T1000 (cell line): ENCODE measurements around the gene CNNM2.
"Not testable (repeated sequence)": the region's sequence is repeated elsewhere in the genome, so short reads cannot be mapped to it uniquely, and the experiment has no call there.

ENCODE experiments used
- DNase-seq: peaks from one replicate; lab custom pipeline; 2025; ENCODE audit warnings: mixed read lengths; lab: John Stamatoyannopoulos, UW

The CNNM2 gene

DNA sequence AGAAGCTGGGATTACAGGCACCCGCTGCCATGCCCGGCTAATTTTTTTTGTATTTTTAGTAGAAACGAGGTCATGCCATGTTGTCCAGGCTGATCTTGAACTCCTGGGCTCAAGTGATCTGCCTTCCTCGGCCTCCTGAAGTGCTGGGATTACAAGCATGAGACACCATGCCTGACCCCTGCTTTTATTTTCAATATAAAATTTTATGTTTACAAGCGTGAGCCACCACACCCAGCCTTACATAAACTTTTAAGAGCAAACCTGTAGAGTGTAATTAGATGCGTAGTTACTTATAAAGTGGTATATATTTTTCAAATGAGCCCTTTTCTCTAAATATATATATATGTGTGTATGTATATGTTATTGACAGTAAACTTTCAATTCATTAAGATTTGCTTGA lies 8.7 kb downstream of the CNNM2 start:
- no peak for DNase-seq

DNA sequence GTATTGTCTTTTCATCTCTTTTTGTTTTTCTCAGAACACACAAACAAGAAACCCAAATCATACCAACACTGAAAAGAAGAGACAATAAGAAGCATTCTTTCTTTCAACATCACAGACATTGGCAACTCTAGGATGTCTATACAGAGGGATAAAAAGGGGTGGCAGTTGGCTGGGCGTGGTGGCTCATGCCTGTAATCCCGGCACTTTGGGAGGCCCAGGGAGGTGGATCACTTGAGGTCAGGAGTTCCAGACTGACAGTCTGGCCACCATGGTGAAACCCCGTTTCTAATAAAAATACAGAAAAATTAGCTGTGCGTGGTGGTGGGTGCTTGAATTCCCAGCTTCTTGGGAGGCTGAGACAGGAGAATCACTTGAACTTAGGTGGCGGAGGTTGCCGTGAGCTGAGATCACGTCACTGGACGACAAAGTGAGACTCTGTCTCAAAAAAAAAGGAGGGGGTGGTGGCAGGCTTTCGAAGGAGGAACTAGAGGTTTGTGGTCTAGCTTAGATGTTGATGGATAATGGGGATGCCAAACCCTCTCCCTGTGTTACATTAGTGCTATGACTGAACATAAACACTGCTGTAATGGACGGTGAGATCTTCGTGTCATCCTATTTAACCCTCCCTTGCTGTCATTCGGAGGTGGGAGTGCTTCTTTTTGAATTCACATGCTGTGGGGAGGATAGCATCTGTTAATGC lies 9.4 kb downstream of the CNNM2 start:
- no peak for DNase-seq

- DNase-seq, result not testable (repeated sequence)
Observed at GRCh38 chr10:102928442-102928841, 10.3 kb downstream of the CNNM2 start.

GRCh38 chr10:102930720-102931119 lies 12.6 kb downstream of the CNNM2 start:
- no peak for DNase-seq

DNA sequence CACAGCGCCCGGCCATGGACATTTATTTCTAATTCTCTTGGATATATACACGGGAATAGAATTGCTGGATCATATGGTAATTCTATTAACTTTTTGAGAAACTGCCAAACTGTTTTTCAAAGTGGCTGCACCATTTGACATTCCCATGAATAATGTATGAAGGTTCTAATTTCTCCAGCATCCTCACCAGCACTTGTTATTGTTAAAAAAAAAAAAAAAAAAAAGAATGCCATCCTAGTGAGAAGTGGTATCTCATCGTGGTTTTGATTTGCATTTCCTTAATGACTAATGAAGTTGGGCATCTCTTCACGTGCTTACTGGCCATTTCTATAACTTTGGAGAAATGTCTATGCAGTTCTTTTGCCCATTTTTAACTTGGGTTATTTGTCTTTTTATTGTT lies 13.5 kb downstream of the CNNM2 start:
- no peak for DNase-seq

GRCh38 chr10:102935505-102935904 lies 17.4 kb downstream of the CNNM2 start:
- DNase-seq, result no peak

DNA sequence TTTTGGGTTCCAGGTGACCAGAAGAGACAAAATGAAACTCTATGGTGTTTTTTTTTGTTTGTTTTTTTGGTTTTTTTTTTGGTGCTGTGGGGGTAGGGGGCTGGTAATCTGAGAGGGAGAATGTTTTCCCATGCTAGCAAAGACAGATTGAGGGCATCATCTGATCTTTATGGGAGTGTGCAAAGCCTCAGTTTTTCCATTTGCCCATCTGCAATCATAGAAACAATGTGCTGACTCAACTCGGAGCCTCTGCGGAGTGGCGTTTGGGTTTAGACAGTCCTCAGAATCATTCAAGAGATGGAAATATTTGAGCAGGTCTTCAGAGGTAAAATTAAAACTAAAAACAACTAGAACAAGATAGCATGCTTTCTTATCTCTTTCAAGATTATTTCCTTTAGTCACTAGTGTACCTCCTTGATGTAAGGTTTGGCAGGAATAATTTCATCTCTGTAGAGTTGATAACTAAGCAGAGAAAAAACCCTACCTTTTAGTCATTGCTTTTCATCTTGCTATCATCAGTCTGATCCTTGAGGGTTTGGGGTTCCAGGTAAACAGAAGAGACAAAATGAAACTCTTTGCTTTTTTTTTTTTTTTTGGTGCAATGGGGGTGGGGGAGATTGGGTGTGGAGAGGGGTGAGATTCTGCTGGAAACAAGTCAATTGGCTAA lies 18.0 kb downstream of the CNNM2 start:
- DNase-seq, result no peak

- DNase-seq, result no peak
Observed at GRCh38 chr10:102941401-102941800, 23.3 kb downstream of the CNNM2 start.

GRCh38 chr10:102945449-102945848 lies 27.4 kb downstream of the CNNM2 start:
- no peak for DNase-seq

DNA sequence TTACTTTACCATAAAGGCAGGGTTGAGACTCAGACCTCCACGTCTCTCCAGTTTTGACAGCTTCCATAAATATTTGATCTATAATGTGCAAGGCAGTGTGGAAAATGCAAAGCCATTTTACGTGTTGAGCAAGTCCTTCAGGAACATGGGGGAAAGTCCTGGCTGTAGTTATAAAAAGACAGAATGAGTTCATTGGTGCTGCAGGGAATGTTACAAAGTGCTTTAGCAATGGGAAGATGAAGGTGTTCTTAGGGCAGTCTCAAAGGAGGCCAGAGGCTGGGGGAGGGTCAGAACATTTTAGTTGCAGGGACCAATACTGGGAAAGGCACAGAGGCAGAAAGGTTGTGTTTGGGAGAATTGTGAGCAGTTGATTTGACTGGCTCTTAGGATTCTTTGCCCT lies 27.9 kb downstream of the CNNM2 start:
- no peak for DNase-seq

GRCh38 chr10:102946992-102947391 lies 28.9 kb downstream of the CNNM2 start:
- no peak for DNase-seq

- DNase-seq, result no peak
Observed at GRCh38 chr10:102948176-102948575, 30.1 kb downstream of the CNNM2 start.

DNA sequence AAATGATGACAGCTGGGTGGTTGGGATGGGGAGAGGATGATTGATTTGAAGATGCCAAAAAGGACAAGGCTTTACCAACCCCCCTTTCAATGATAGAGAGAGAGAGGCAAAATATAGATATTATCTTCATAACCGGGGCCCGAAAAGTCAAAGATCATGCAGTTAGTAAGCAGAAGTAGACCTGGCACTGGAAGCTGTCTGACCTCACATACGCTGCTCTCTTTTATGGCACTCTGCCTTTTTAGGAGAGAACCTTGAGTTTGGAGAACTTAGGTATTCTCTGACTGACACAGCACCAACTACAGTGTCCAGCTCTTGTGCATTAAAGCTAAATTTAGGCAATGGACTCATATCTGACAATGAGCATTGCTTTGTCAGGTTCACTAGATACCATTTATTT lies 30.7 kb downstream of the CNNM2 start:
- no peak for DNase-seq

DNA sequence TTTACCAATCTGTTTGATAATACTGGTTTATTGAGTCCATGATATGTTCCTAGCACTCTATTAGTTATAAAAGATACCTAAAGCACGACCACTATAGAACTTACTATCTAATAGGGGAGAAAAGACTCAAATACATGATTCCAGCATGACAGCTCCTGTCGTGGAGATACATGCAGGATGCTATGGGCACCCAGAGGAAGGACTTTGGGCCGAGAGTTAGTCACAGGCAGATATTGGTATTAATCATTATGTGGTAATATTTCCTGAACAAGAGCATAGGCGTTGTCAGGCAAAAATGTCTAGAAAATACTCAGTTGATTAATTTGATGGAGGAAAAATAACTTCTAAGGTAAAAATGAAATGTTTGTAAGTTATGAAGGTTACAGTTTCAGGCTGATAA lies 31.8 kb downstream of the CNNM2 start:
- no peak for DNase-seq

DNA sequence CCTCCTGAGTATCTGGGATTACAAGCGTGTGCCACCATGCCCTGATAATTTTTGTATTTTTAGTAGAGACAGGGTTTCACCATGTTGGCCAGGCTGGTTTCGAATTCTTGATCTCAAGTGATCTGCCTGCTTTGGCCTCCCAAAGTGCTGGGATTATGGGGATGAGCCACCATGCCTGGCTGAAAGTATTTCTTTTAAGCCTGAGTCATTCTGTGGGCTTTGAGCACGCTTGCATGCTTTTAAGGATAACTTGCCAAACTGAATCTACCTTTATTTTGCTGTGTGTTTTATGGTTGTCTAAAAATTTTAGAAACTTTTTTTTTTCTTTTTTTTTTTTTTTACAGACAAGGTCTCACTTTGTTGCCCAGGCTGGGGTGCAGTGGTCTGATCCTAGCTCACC lies 33.2 kb downstream of the CNNM2 start:
- no peak for DNase-seq

- no peak for DNase-seq
Observed at GRCh38 chr10:102959360-102959759, 41.3 kb downstream of the CNNM2 start.

GRCh38 chr10:102960157-102960556 lies 42.1 kb downstream of the CNNM2 start:
- DNase-seq, result no peak

- no peak for DNase-seq
Observed at GRCh38 chr10:102962267-102962666, 44.2 kb downstream of the CNNM2 start.

DNA sequence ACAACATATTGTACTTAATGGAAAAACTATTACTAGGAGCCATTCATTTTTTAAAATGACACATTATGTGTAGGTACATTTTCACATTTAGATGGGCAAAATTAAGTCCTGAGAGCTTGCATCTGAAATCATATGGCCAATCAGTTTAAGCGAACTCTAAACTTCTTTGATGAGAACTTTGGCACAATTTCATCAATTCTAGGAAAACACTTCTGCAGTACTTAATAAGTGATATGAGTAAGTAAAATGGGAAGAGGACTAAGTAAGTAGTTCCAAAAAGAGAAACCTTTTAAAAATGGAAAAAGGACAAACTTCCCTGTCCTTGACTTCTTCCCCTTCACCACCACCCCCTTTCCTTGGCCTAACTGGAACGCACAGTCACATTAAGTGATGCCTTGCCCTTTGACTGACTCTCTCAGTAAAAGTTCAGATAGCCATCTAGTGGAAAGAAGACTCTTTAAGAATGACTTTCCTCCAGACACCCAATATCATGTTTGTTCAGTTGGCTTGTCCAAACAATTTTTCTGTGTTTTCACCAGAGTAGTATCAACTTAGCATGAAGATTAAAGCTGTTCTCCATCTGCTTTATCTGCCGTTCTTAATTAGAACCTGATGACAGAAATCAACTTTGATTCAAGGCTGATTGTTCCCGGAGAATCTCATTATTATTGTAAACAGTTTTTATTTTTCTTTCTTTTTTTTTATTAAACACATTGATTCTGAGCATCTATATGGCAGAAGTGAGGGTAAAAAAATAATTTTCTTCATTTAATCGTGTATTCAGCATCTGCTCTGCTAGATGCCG lies 45.1 kb downstream of the CNNM2 start:
- DNase-seq, result no peak

DNA sequence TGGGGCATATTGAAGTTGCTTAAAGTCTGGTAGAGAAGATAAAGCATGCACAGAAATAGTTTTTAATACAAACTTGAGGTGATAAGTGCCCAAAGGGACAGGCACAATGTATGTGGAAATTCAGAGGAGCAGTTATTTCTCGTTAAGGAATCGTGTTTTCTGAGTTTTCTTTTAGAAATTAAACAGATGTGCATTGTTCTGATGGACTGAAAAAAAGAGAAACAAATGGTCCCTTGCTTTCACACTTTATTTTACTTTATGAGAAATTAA lies 45.6 kb downstream of the CNNM2 start:
- no peak for DNase-seq

DNA sequence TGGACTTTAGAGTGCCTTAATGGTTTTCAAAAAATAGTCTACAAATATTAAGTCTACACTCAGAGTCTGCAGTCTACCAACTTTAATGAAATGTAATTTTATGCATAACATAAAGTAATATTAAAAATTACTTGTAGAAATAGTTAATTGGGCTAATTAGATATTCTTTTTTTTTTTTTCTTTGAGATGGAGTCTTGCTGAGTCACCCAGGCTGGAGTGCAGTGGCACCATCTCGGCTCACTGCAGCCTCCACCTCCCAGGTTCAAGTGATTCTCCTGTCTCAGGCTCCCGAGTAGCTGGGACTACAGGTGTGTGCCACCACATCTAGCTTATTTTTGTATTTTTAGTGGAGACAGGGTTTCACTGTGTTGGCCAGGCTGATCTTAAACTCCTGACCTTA lies 46.0 kb downstream of the CNNM2 start:
- DNase-seq, result not testable (repeated sequence)

- no peak for DNase-seq
Observed at GRCh38 chr10:102964713-102965112, 46.6 kb downstream of the CNNM2 start.

DNA sequence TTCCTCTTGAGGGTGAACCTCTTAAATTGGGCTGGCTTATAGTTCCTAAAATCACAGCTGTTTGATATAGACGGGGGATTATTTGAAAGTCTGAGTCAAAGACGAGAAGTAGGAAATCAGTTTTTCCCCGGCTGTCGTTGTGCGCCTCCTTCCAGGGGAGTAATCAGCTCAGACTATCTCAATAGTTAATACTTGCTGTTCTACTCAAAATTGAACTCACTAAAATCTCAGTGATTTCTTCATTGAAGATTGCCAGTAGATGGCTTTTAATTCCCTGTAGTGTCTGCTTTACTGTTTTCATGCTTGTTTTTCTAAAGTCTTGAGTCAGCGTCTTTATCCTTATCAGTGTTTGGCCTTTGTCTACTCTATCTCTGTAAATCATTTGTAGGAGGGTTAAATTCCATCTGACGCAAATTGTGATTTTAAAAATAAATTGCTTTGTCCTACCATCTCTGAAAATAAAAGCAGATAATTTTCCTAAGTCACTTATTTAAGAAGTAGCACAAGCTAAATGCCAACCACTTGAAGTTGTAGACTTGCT lies 47.3 kb downstream of the CNNM2 start:
- DNase-seq, result no peak
